Neural cell (in vitro differentiated cells): ENCODE measurements around the gene GCC1.

Experiments
- CTCF ChIP-seq: fragments of 450-650 bp; IDR thresholded peaks from 2 replicates; pipeline ENCODE4 v1.5.1; 2014; ENCODE audit warnings: antibody characterized with exemption, mild to moderate bottlenecking, moderate library complexity; ENCODE audit not compliant: poor library complexity, severe bottlenecking
- EP300 ChIP-seq: fragments of 450-650 bp; conservative IDR thresholded peaks from 2 replicates; pipeline ENCODE4 v1.6.1; 2014; ENCODE audit warnings: antibody characterized with exemption, mild to moderate bottlenecking, moderate library complexity; ENCODE audit not compliant: poor library complexity, severe bottlenecking
- EZH2 ChIP-seq: fragments of 200-600, 300-800 bp; shearing (Covaris generic), sonication (generic); IDR thresholded peaks from 2 replicates; pipeline ENCODE4 v1.6.1; 2014; ENCODE audit warnings: antibody characterized with exemption, low read length, borderline replicate concordance, mild to moderate bottlenecking; ENCODE audit not compliant: insufficient read depth, poor library complexity, severe bottlenecking
- MXI1 ChIP-seq: fragments of 450-650 bp; conservative IDR thresholded peaks from 2 replicates; pipeline ENCODE4 v1.6.1; 2014; ENCODE audit warnings: antibody characterized with exemption, mild to moderate bottlenecking; ENCODE audit not compliant: poor library complexity, severe bottlenecking
- POLR2AphosphoS5 ChIP-seq: IDR thresholded peaks from 2 replicates; pipeline ENCODE4 v1.6.1; 2012
- RAD21 ChIP-seq: fragments of 450-650 bp; conservative IDR thresholded peaks from 2 replicates; pipeline ENCODE4 v1.6.1; 2014; ENCODE audit warnings: antibody characterized with exemption, mild to moderate bottlenecking, moderate library complexity
- REST ChIP-seq: IDR thresholded peaks from 2 replicates; pipeline ENCODE4 v1.6.1; 2012; ENCODE audit warnings: borderline replicate concordance
- SMC3 ChIP-seq: fragments of 450-650 bp; conservative IDR thresholded peaks from 2 replicates; pipeline ENCODE4 v1.6.1; 2014; ENCODE audit warnings: antibody characterized with exemption, mild to moderate bottlenecking, moderate library complexity; ENCODE audit not compliant: poor library complexity
- TAF1 ChIP-seq: IDR thresholded peaks from 2 replicates; pipeline ENCODE4 v1.6.1; 2012; ENCODE audit warnings: low read depth

- TF ChIP-seq CTCF (no peak), POLR2AphosphoS5 (no peak), EZH2 (no peak), TAF1 (no peak), RAD21 (no peak), MXI1 (no peak), EP300 (no peak), REST (no peak), SMC3 (no peak)
These were observed 26.9 kb upstream of the GCC1 start for GRCh38 chr7:127612263-127612662.
